HepG2 (cell line): ENCODE results near the gene ANAPC16. TPM values are rescaled to one million over a fixed set of nuclear protein-coding genes. Genes with fewer than 3 reads are reported as not detected.

Experiments
- ATF2 ChIP-seq: sonication (generic); formaldehyde crosslinking; IDR thresholded peaks from 2 replicates; pipeline ENCODE4 v1.4.0; 2020; ENCODE audit warnings: missing genetic modification reagents
- HINFP ChIP-seq: sonication (generic); formaldehyde crosslinking; IDR thresholded peaks from 2 replicates; pipeline ENCODE4 v1.4.0; 2020; ENCODE audit warnings: low read depth, mild to moderate bottlenecking, missing genetic modification reagents
- NCOA1 ChIP-seq: sonication (generic); formaldehyde crosslinking; IDR thresholded peaks from 2 replicates; pipeline ENCODE4 v1.9.0; 2021; ENCODE audit warnings: missing genetic modification reagents
- SOX13 ChIP-seq, 3 experiments: fragments of 450-650 bp in 1 of 3; sonication (generic) in 1 of 3; formaldehyde crosslinking in 1 of 3; IDR thresholded peaks in 2 of 3; conservative IDR thresholded peaks in 1 of 3; 2 replicates each; pipeline versions ENCODE4 v1.5.0 to v1.6.1; 2016 to 2020; ENCODE audit warnings: antibody characterized with exemption in 1 of 3, mild to moderate bottlenecking in 1 of 3, missing compliant biosample characterization in 1 of 3, missing genetic modification reagents in 1 of 3, moderate library complexity in 1 of 3
- SRY ChIP-seq: sonication (generic); formaldehyde crosslinking; IDR thresholded peaks from 2 replicates; pipeline ENCODE4 v1.8.0; 2022; ENCODE audit warnings: mild to moderate bottlenecking, missing genetic modification reagents
- ZFX ChIP-seq: sonication (generic); formaldehyde crosslinking; IDR thresholded peaks from 2 replicates; pipeline ENCODE4 v1.4.0; 2020; ENCODE audit warnings: mild to moderate bottlenecking, low read depth, missing genetic modification reagents, moderate library complexity
- ZFY ChIP-seq: sonication (generic); formaldehyde crosslinking; IDR thresholded peaks from 2 replicates; pipeline ENCODE4 v1.4.0; 2020; ENCODE audit warnings: missing genetic modification reagents
- ZHX2 ChIP-seq, 2 experiments: sonication (generic) in 1 of 2; formaldehyde crosslinking in 1 of 2; IDR thresholded peaks; 2 replicates each; pipeline versions ENCODE4 v1.6.1 to v1.9.0; 2014 to 2022; ENCODE audit warnings: antibody characterized with exemption in 1 of 2, borderline replicate concordance in 1 of 2, inconsistent platforms in 1 of 2, low read depth in 1 of 2, missing genetic modification reagents in 1 of 2
- ZNF720 ChIP-seq: sonication (generic); formaldehyde crosslinking; IDR thresholded peaks from 2 replicates; pipeline ENCODE4 v1.4.0; 2020; ENCODE audit warnings: missing genetic modification reagents
- ZNF839 ChIP-seq: sonication (generic); formaldehyde crosslinking; IDR thresholded peaks from 2 replicates; pipeline ENCODE4 v1.4.0; 2020; ENCODE audit warnings: missing genetic modification reagents, mild to moderate bottlenecking, borderline replicate concordance
- polyA plus RNA-seq, 8 experiments: library from polyadenylated mRNA; depleted of rRNA in 3 of 8; stranded (reverse) in 7 of 8; unstranded in 1 of 8; fragments of >200 nt; fragmentation: Illumina TruSeq in 4 of 8; extraction: Trizol in 4 of 8; gene quantifications; 2 replicates each; pipeline versions ENCODE4 v1.2.1 to v1.2.3, GENCODE V29; 2011 to 2016; ENCODE audit warnings: low read depth in 4 of 8, missing spikeins in 1 of 8, mixed read lengths in 1 of 8; ENCODE audit not compliant: insufficient read depth in 1 of 8
- total RNA-seq, 5 experiments: library from RNA; depleted of rRNA; stranded (reverse); fragments of >200 nt; fragmentation: Illumina TruSeq; extraction: Trizol; gene quantifications; 2 replicates each; pipeline ENCODE4 v1.2.3, GENCODE V29; 2016; ENCODE audit warnings: low read depth in 1 of 5
- TF ChIP-seq, protein P1 (sequence below): sonication (generic); formaldehyde crosslinking; IDR thresholded peaks from 2 replicates; pipeline ENCODE4 v1.5.0; 2020; ENCODE audit warnings: missing genetic modification reagents

Gene ANAPC16
- total and polyA plus RNA-seq, 2 of the 13 experiments (the other 11 are each of a cell fraction or from before 2014, with no cell fraction given): 74.8 to 89.4 TPM

- TF ChIP-seq ZNF839 (0 out of 2 replicates have a peak, but pooled peaks have one; percentile 83), ZFX (CRISPR knock-in tag) (peak; percentile 93), ZFY (CRISPR knock-in tag) (peak; percentile 86), ATF2 (peak; percentile 76; the same call in 1 of the 2 replicates), HINFP (CRISPR knock-in tag) (peak; percentile 88), SOX13 (IDR thresholded peaks at IDR 0.05) (no peak), SOX13 (CRISPR knock-in tag; conservative IDR thresholded peaks at IDR 0.05 in 1 of 2, IDR thresholded peaks at IDR 0.05 in 1 of 2) (peak in 1 of 2 experiments; percentile 30; a peak in 1 of 4 replicates), NCOA1 (CRISPR knock-in tag) (peak; percentile 85), ZHX2 (IDR thresholded peaks at IDR 0.05; ENCODE audit: low read depth) (0 out of 2 replicates have a peak, but pooled peaks have one; percentile 29), ZHX2 (CRISPR knock-in tag; IDR thresholded peaks at IDR 0.05; ENCODE audit: borderline replicate concordance) (no peak), SRY (CRISPR knock-in tag) (peak; percentile 78; the same call in 1 of the 2 replicates), ZNF720 (CRISPR knock-in tag) (no peak)
- TF ChIP-seq, protein P1, sequence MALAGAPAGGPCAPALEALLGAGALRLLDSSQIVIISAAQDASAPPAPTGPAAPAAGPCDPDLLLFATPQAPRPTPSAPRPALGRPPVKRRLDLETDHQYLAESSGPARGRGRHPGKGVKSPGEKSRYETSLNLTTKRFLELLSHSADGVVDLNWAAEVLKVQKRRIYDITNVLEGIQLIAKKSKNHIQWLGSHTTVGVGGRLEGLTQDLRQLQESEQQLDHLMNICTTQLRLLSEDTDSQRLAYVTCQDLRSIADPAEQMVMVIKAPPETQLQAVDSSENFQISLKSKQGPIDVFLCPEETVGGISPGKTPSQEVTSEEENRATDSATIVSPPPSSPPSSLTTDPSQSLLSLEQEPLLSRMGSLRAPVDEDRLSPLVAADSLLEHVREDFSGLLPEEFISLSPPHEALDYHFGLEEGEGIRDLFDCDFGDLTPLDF (CRISPR knock-in tag): 0 out of 2 replicates have a peak, but pooled peaks have one; percentile 53
Measured at GRCh38 chr10:72215611-72216549, at the start of gene ANAPC16, which contains the start of gene ASCC1 (continued).
